Hematopoietic multipotent progenitor cell treated with erythropoietin and hydrocortisone succinate and interleukin-3 and kit ligand, for 17 days (in vitro differentiated cells): Measurements from ENCODE around the gene SRSF7.
A peak's percentile ranks its signal among the peaks of the same experiment; 100 is the strongest.
"Not testable (repeated sequence)": the region's sequence is repeated elsewhere in the genome, so short reads cannot be mapped to it uniquely, and the experiment has no call there.

Source experiments
- DNase-seq: peaks from one replicate; pipeline ENCODE4 v3.0.0-alpha.2; 2015; ENCODE audit warnings: low spot score

The SRSF7 gene

GRCh38 chr2:38750891-38751595 lies at the start of gene SRSF7:
TSS of gene SRSF7 (minus strand) at chr2:38751361. CDS start at chr2:38751256, 105 bp downstream.
- peak; percentile 92 for DNase-seq

- no peak for DNase-seq
These were observed 46.8 kb upstream of the SRSF7 start for GRCh38 chr2:38797953-38798352.

- DNase-seq = no peak
These were observed 46.1 kb upstream of the SRSF7 start for GRCh38 chr2:38797250-38797676.

DNA sequence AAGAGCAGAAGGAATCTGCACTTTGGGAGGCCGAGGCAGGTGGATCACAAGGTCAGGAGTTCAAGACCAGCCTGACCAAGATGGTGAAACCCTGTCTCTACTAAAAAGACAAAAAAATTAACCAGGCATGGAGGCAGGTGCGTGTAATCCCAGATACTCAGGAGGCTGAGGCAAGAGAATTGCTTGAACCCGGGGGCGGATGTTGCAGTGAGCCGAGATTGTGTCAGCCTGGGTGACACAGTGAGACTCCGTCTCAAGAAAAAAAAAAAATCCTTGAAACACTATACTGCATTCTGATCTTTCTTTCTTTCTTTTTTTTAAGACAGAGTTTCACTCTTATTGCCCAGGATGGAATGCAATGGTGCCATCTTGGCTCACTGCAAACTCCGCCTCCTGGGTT lies 43.9 kb upstream of the SRSF7 start:
- not testable (repeated sequence) for DNase-seq

DNA sequence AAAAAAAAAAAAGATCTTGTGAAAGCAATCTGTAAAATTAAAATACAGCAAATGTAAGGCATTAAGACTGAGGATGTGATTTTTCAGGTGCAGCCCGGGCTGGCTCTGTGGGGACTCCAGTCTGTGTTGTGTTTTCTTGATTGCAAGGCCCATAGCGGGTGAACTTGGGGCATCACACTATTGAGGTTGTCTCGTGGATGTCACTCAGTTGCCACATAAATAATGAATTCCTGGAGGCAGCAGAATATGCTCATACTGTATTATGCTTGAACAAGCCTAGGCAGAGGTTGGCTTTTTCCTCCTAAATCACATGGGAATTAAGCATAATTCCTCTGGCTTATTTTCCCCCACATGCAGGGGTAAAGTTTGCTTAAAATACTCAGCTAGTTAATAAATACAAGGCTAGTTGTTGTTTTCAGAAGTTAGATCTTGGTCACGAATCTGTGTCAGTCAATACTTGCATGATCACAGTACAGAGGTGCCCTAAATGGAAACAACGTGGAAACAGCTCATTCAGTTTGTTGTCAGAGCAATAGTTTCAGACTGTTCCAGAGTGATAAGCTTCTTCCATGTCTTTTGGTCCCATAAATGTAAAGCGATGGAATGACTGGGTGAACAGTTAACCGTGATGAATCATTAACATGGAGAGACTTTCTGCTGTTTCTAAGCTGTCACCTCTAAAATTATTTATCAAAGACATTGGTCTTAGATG lies 43.2 kb upstream of the SRSF7 start:
- no peak for DNase-seq

DNA sequence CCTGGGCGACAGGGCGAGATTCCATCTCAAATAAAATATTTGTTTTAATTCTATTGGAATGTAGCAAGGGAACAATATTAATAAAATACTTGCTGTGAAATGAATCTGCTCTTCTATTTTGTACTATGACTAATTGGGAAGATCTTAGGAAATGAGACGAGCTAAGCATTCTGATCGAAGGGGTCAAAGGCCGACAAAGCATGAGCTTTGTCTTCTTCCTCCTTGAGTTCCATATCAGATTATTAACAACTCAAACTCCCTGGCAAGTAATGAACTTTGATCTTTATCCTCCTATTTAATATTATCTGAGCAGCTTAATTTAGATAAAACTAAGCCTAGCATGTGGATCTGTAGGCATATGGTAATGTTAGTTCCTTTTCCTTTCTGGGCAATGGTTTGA lies 42.4 kb upstream of the SRSF7 start:
- no peak for DNase-seq

DNA sequence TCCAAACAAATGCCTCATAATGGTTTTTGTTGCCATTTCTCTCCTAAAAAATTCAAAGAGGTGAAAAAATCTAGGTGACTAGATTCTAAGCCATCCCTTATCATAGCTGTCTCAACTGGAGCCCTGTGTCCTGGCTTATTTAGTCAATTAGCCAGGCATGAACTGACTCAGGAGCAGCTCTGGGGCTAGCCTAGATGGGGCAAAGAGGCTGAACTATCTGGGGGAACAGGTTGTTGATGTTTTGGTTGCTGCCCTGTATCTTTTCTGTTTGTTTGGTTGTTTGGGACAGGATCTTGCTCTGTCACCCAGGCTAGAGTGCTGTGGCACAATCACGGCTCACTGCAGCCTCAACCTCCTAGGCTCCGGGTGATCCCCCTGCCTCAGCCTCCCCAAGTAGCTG lies 41.6 kb upstream of the SRSF7 start:
- no peak for DNase-seq

DNA sequence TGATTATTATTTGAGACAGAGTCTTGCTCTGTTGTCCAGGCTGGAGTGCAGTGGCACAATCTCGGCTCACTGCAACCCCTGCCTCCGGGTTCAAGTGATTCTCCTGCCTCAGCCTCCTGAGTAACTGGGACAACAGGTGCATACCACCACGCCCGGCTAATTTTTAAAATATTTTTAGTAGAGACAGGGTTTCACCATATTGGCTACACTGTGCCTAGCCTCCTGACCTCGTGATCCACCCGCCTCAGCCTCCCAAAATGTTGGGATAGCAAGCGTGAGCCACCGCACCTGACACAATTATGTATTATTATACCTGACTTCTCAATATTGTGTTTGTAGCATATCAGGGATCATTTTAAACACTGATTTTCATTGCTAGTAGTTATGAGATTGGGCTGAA lies 41.2 kb upstream of the SRSF7 start:
- DNase-seq = not testable (repeated sequence)

DNA sequence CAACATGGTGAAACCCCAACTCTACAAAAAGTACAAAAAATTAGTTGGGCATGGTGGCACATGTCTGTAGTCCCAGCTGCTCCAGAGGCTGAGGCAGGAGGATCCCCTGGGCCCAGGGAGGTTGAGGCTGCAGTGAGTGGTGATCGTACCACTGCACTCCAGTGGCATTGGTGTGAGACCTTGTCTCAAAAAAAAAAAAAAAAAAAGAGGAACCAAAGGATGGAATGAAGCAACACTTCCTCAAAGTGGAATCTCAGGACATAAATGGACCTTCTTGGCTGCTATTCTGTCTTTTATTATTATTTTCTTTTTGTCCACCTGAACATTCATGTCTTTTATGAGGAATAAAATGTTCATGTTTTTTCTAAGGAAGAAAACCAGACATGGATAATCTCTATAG lies 40.6 kb upstream of the SRSF7 start:
- no peak for DNase-seq

DNA sequence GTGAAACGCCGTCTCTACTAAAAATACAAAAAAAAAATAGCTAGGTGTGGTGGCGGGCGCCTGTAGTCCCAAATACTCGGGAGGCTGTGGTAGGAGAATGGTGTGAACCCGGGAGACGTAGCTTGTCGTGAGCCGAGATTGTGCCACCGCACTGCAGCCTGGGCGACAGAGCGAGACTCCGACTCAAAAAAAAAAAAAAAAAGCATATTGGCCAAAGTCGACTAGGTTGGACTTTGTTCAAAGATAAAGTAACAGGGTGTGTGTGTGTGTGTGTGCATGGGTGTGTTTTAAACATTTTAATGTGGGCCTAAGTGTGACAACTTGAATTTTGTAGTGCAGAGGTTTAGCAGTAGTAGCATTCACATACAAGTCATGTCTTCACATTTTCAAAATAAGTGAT lies 38.5 kb upstream of the SRSF7 start:
- no peak for DNase-seq

DNA sequence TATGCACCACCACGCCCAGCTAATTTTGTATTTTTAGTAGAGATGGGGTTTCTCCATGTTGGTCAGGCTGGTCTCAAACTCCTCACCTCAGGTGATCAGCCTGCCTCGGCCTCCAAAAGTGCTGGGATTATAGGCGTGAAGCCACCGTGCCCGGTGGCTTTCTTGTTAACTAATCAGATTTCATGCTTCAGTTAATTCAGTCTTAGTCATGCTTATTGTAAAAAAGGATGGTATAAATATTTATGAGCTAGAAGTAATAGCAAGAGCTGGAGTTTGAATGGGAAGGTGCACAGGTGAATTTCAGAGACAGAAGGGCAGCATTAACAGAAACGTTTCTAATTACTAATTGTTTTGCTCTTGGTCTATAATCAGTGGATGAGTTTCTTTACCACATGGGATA lies 37.1 kb upstream of the SRSF7 start:
- DNase-seq = no peak

GRCh38 chr2:38783586-38783985 lies 32.4 kb upstream of the SRSF7 start:
- DNase-seq = no peak

- no peak for DNase-seq
These were observed 27.5 kb upstream of the SRSF7 start for GRCh38 chr2:38778687-38779082.

- no peak for DNase-seq
These were observed 25.4 kb upstream of the SRSF7 start for GRCh38 chr2:38776531-38776930.

DNA sequence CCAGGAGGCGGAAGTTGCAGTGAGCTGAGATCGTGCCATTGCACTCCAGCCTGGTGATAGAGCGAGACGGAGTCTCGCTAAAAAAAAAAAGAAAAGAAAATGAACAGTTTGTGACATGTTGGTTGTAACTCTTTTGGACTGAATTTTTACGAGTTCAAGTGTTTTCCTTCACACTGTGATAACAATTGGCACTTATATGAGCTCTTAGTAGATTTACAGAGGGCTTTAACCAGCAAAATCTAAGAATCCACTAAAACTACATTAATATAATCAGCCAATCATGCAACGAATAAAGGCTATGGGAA lies 24.7 kb upstream of the SRSF7 start:
- no peak for DNase-seq

- no peak for DNase-seq
These were observed 24.1 kb upstream of the SRSF7 start for GRCh38 chr2:38775097-38775920.

GRCh38 chr2:38771632-38772031 lies 20.5 kb upstream of the SRSF7 start:
- no peak for DNase-seq

DNA sequence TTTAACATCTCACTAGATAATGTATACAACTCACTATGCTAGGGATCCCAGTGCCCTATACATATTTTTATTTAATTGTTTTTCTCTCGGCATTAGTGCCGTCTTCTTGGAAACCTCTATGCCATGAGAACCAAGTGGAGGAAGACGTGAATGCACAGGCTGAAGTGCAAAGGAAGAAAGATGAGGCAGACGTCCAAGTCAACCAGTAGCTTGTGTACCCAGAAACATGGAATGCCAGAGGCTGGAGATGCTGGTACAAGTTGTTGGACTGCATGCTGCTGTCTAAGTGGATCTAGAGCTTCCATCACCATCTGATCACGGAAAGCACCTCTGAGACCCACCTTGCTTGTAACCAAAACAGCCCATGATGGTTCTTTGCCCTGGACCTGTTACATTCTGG lies 14.4 kb upstream of the SRSF7 start:
- DNase-seq = peak; percentile 2

DNA sequence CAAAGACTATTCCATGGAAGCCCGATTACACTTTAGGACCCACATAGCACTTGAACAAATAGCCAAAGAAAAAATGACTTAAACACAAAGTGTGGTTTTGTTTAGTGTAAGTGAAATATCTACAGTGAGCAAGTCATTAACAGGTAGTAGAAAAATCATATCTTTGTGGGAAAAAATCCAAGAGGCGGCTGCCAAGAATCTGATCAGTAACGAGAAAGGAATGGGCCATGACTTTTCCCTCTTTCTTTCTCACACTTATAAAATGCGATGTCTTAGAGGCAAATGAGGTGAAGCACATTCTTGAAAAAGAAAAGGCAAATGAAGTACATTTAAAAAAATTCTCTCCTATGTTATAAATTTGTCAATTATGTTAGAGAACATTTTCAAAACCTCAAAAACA lies 14.0 kb upstream of the SRSF7 start:
- peak; percentile 2 for DNase-seq

- DNase-seq = no peak
These were observed 12.6 kb upstream of the SRSF7 start for GRCh38 chr2:38763728-38764127.

DNA sequence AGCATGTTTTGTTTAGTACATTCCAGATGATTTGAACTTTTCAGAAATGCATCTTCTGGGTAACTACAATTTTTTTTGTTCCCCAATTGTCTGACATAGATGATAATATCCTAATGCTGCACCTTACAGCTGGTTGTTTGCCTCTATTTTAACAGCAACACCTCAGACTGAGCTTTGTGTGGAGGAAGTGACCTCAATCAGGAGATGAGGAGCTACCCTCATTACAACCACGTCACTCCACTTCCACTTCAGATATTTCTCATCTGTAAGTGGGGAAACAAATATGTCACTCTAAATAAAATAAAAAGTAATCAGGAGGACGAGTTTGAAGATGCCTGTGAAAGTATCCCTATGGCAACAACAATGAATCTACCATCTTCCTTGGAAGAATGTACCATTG lies 12.1 kb upstream of the SRSF7 start:
- no peak for DNase-seq

GRCh38 chr2:38755891-38756290 lies 4.7 kb upstream of the SRSF7 start:
- DNase-seq = not testable (repeated sequence)

- no peak for DNase-seq
These were observed 3.3 kb upstream of the SRSF7 start for GRCh38 chr2:38754506-38754905.
